ENCODE data around the gene TMPRSS7.

Gene TMPRSS7

GRCh38 chr3:112119962-112120836 is 85.7 kb downstream of the TMPRSS7 start:
- ChIA-PET POLR2A (interaction anchor here (1.1 to 1.6 kb wide), 2 partner anchors 9 to 1646 kb away, joined by 4 to 5 read pairs; no protein-coding TSS in a partner anchor), CTCF (interaction anchor here (0.9 to 1.5 kb wide), 3 partner anchors 9 to 16 kb away, joined by 3 read pairs; partner anchors contain the start of gene GCSAM)
- no peak for DNase-seq (ENCODE audit: extremely low spot score)
- TF ChIP-seq CTCF (IDR thresholded peaks at IDR 0.05; ENCODE audit: control extremely low read depth, extremely low read depth, low read depth, missing control alignments) = no peak

GRCh38 chr3:112121577-112122547 is 87.3 kb downstream of the TMPRSS7 start:
- POLR2A ChIA-PET = interaction anchor here (1.7 kb wide), 1 partner anchor 7 kb away, joined by 11 read pairs; no protein-coding TSS in a partner anchor
- TF ChIP-seq CTCF (IDR thresholded peaks at IDR 0.05; ENCODE audit: control extremely low read depth, extremely low read depth, low read depth, missing control alignments) = no peak
- CTCF ChIA-PET = interaction anchor here (1.0 to 3.8 kb wide), 4 partner anchors 10 to 409 kb away, joined by 3 to 33 read pairs (median 8); no protein-coding TSS in a partner anchor
- no peak for DNase-seq (ENCODE audit: extremely low spot score)

GRCh38 chr3:112122870-112123269 is 88.3 kb downstream of the TMPRSS7 start:
- no peak for DNase-seq (ENCODE audit: extremely low spot score)
- CTCF ChIA-PET = interaction anchor here (1.3 to 3.8 kb wide), 3 partner anchors 10 to 14 kb away, joined by 8 to 33 read pairs (median 12); partner anchors contain the start of gene GCSAM
- POLR2A ChIA-PET = interaction anchor here (1.3 to 1.7 kb wide), 2 partner anchors 8 to 11 kb away, joined by 4 to 11 read pairs; no protein-coding TSS in a partner anchor
- no peak for TF ChIP-seq CTCF (IDR thresholded peaks at IDR 0.05; ENCODE audit: control extremely low read depth, extremely low read depth, low read depth, missing control alignments)

GRCh38 chr3:112123548-112123947 is 89.0 kb downstream of the TMPRSS7 start:
- DNase-seq (ENCODE audit: extremely low spot score) = no peak
- ChIA-PET POLR2A (interaction anchor here (1.3 to 1.7 kb wide), 2 partner anchors 9 to 12 kb away, joined by 4 to 11 read pairs; no protein-coding TSS in a partner anchor), CTCF (interaction anchor here (1.3 to 3.8 kb wide), 3 partner anchors 9 to 13 kb away, joined by 8 to 33 read pairs (median 12); partner anchors contain the start of gene GCSAM)
- no peak for TF ChIP-seq CTCF (IDR thresholded peaks at IDR 0.05; ENCODE audit: control extremely low read depth, extremely low read depth, low read depth, missing control alignments)

GRCh38 chr3:112124907-112125607 is 90.5 kb downstream of the TMPRSS7 start:
- CTCF ChIA-PET = interaction anchor here (1.2 to 10.8 kb wide), 5 partner anchors 8 to 394 kb away, joined by 3 to 94 read pairs (median 12); partner anchors contain the start of gene GCSAM
- no peak for DNase-seq (ENCODE audit: extremely low spot score)
- no peak for TF ChIP-seq CTCF (IDR thresholded peaks at IDR 0.05; ENCODE audit: control extremely low read depth, extremely low read depth, low read depth, missing control alignments)
- POLR2A ChIA-PET = interaction anchor here (0.8 to 2.1 kb wide), 2 partner anchors 10 to 13 kb away, joined by 3 to 7 read pairs; no protein-coding TSS in a partner anchor

All from GM10248 (cell line).